SK-N-SH treated with all-trans-retinoic acid at 6 μM for 48 hours (cell line): ENCODE measurements around the gene JPH3.

Experiments
- BACH2 ChIP-seq: fragments of 250-450 bp; sonication (Bioruptor Pico); IDR thresholded peaks from 2 replicates; pipeline ENCODE4 v1.9.0; 2021; ENCODE audit warnings: mild to moderate bottlenecking, borderline replicate concordance
- GLIS3 ChIP-seq: fragments of 250-450 bp; sonication (Bioruptor Pico); IDR thresholded peaks from 2 replicates; pipeline ENCODE4 v1.5.0; 2020; ENCODE audit warnings: mild to moderate bottlenecking, moderate library complexity
- ISL1 ChIP-seq: fragments of 250-450 bp; sonication (Bioruptor Pico); IDR thresholded peaks from 2 replicates; pipeline ENCODE4 v2.1.2; 2022; ENCODE audit warnings: mild to moderate bottlenecking, moderate library complexity
- RARB ChIP-seq: fragments of 250-450 bp; sonication (Bioruptor Pico); IDR thresholded peaks from 2 replicates; pipeline ENCODE4 v1.8.0; 2021; ENCODE audit warnings: mild to moderate bottlenecking, moderate library complexity
- SNAI2 ChIP-seq: fragments of 250-450 bp; sonication (Bioruptor Pico); IDR thresholded peaks from 2 replicates; pipeline ENCODE4 v1.5.0; 2020; ENCODE audit warnings: mild to moderate bottlenecking, moderate library complexity
- TCF4 ChIP-seq: fragments of 250-450 bp; sonication (Bioruptor Pico); IDR thresholded peaks from 2 replicates; pipeline ENCODE4 v1.8.0; 2021; ENCODE audit warnings: mild to moderate bottlenecking, moderate library complexity, borderline replicate concordance
- ZC3H10 ChIP-seq: fragments of 250-450 bp; sonication (Bioruptor Pico); IDR thresholded peaks from 2 replicates; pipeline ENCODE4 v1.5.1; 2021; ENCODE audit warnings: mild to moderate bottlenecking, moderate library complexity
- ZFP30 ChIP-seq: fragments of 450-650 bp; formaldehyde crosslinking; IDR thresholded peaks from 2 replicates; pipeline ENCODE4 v1.5.0; 2022; ENCODE audit warnings: mild to moderate bottlenecking, moderate library complexity
- ZNF565 ChIP-seq: fragments of 450-650 bp; formaldehyde crosslinking; conservative IDR thresholded peaks from 2 replicates; pipeline ENCODE4 v1.5.0; 2020; ENCODE audit warnings: low read depth, mild to moderate bottlenecking, moderate library complexity
- ZNF70 ChIP-seq: fragments of 450-650 bp; formaldehyde crosslinking; IDR thresholded peaks from 2 replicates; pipeline ENCODE4 v1.5.0; 2020; ENCODE audit warnings: mild to moderate bottlenecking, moderate library complexity
- TF ChIP-seq, protein P1 (sequence below): fragments of 250-450 bp; sonication (Bioruptor Pico); IDR thresholded peaks from 2 replicates; pipeline ENCODE4 v1.8.0; 2020; ENCODE audit warnings: mild to moderate bottlenecking, moderate library complexity, borderline replicate concordance
- TF ChIP-seq, protein P2 (sequence below): fragments of 250-450 bp; sonication (Bioruptor Pico); IDR thresholded peaks from 2 replicates; pipeline ENCODE4 v1.5.1; 2021; ENCODE audit warnings: mild to moderate bottlenecking, moderate library complexity
- TF ChIP-seq, protein P3 (sequence below): fragments of 250-450 bp; sonication (Bioruptor Pico); IDR thresholded peaks from 2 replicates; pipeline ENCODE4 v1.5.1; 2020; ENCODE audit warnings: low read depth, mild to moderate bottlenecking, moderate library complexity
- TF ChIP-seq, protein P4 (sequence below): fragments of 250-450 bp; sonication (Bioruptor Pico); IDR thresholded peaks from 2 replicates; pipeline ENCODE4 v1.5.0; 2020; ENCODE audit warnings: mild to moderate bottlenecking, moderate library complexity

DNA sequence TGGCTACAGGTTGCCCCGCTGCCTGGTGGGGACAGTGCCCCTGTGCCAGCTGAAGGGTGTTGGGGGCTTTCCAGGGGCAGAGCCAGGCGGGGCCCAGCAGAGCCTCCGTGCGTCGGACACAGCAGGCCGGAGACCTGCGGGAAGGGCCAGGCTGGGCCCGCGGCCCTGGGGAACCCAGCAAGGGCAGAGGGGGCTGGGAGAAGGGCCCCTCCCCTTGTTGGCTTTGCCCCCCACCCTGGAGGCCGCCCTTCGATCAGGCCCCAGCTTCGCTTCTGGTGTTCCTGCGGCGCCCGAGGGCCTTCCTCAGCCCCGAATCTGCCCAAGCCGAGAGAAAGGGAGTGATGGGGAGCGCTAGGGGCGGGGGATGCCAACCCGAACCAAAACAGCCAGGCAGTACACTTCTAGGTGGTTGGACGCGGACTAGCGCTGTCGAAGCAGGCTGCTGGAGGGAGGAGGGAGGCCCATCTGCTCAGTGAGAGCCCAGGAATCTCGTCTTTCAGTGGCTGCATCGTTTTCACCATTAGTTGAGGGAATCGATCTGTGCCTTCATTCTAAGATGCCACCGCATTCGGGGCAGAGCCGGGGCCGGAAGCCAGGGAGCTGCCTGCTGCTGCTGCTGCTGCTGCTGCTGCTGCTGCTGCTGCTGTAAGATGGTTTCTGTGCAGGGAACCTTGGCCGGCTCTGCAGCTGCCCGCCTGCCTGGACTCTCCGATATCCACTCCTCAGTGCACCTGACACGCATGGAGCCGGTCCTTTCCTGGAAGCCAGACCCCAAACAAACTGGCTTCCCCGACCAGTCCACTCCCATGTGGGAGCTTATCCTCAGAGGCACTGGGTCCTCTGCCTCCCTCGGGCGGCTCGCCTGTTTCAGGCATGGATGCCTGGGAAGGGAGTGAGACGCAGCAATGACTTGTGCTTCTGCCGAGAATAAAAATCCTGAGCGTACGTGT, 1.7 kb downstream of the JPH3 start:
- TF ChIP-seq ZNF565, result no peak
- TF ChIP-seq, protein P1, sequence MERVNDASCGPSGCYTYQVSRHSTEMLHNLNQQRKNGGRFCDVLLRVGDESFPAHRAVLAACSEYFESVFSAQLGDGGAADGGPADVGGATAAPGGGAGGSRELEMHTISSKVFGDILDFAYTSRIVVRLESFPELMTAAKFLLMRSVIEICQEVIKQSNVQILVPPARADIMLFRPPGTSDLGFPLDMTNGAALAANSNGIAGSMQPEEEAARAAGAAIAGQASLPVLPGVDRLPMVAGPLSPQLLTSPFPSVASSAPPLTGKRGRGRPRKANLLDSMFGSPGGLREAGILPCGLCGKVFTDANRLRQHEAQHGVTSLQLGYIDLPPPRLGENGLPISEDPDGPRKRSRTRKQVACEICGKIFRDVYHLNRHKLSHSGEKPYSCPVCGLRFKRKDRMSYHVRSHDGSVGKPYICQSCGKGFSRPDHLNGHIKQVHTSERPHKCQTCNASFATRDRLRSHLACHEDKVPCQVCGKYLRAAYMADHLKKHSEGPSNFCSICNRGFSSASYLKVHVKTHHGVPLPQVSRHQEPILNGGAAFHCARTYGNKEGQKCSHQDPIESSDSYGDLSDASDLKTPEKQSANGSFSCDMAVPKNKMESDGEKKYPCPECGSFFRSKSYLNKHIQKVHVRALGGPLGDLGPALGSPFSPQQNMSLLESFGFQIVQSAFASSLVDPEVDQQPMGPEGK (CRISPR knock-in tag), result no peak
- TF ChIP-seq, protein P2, sequence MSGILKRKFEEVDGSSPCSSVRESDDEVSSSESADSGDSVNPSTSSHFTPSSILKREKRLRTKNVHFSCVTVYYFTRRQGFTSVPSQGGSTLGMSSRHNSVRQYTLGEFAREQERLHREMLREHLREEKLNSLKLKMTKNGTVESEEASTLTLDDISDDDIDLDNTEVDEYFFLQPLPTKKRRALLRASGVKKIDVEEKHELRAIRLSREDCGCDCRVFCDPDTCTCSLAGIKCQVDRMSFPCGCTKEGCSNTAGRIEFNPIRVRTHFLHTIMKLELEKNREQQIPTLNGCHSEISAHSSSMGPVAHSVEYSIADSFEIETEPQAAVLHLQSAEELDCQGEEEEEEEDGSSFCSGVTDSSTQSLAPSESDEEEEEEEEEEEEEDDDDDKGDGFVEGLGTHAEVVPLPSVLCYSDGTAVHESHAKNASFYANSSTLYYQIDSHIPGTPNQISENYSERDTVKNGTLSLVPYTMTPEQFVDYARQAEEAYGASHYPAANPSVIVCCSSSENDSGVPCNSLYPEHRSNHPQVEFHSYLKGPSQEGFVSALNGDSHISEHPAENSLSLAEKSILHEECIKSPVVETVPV (CRISPR knock-in tag), result no peak
- no peak for TF ChIP-seq BACH2
- TF ChIP-seq SNAI2 (CRISPR knock-in tag), result no peak
- TF ChIP-seq, protein P3, sequence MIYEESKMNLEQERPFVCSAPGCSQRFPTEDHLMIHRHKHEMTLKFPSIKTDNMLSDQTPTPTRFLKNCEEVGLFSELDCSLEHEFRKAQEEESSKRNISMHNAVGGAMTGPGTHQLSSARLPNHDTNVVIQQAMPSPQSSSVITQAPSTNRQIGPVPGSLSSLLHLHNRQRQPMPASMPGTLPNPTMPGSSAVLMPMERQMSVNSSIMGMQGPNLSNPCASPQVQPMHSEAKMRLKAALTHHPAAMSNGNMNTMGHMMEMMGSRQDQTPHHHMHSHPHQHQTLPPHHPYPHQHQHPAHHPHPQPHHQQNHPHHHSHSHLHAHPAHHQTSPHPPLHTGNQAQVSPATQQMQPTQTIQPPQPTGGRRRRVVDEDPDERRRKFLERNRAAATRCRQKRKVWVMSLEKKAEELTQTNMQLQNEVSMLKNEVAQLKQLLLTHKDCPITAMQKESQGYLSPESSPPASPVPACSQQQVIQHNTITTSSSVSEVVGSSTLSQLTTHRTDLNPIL, result no peak
- no peak for TF ChIP-seq RARB (CRISPR knock-in tag)
- TF ChIP-seq ZFP30 (CRISPR knock-in tag), result no peak
- TF ChIP-seq, protein P4, sequence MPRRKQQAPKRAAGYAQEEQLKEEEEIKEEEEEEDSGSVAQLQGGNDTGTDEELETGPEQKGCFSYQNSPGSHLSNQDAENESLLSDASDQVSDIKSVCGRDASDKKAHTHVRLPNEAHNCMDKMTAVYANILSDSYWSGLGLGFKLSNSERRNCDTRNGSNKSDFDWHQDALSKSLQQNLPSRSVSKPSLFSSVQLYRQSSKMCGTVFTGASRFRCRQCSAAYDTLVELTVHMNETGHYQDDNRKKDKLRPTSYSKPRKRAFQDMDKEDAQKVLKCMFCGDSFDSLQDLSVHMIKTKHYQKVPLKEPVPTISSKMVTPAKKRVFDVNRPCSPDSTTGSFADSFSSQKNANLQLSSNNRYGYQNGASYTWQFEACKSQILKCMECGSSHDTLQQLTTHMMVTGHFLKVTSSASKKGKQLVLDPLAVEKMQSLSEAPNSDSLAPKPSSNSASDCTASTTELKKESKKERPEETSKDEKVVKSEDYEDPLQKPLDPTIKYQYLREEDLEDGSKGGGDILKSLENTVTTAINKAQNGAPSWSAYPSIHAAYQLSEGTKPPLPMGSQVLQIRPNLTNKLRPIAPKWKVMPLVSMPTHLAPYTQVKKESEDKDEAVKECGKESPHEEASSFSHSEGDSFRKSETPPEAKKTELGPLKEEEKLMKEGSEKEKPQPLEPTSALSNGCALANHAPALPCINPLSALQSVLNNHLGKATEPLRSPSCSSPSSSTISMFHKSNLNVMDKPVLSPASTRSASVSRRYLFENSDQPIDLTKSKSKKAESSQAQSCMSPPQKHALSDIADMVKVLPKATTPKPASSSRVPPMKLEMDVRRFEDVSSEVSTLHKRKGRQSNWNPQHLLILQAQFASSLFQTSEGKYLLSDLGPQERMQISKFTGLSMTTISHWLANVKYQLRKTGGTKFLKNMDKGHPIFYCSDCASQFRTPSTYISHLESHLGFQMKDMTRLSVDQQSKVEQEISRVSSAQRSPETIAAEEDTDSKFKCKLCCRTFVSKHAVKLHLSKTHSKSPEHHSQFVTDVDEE (CRISPR knock-in tag), result no peak
- no peak for TF ChIP-seq ZNF70 (CRISPR knock-in tag)
- no peak for TF ChIP-seq TCF4
- no peak for TF ChIP-seq GLIS3
- no peak for TF ChIP-seq ZC3H10
- no peak for TF ChIP-seq ISL1 (CRISPR knock-in tag)
